ENCODE measurements around the gene KNDC1.

KNDC1 gene

GRCh38 chr10:133164816-133165555 lies 5.0 kb downstream of the KNDC1 start:
- TF ChIP-seq CTCF (IDR thresholded peaks at IDR 0.05; ENCODE audit: low read length, missing control alignments) = no peak
- no peak overlapping the region for H3K4me3 ChIP-seq (replicated peaks; ENCODE audit: low read depth, low read length)
- no peak for DNase-seq (ENCODE audit: low read depth)

- no peak for TF ChIP-seq CTCF (IDR thresholded peaks at IDR 0.05; ENCODE audit: low read length, missing control alignments)
- no peak overlapping the region for H3K4me3 ChIP-seq (replicated peaks; ENCODE audit: low read depth, low read length)
- no peak for DNase-seq (ENCODE audit: low read depth)
Measured at GRCh38 chr10:133165556-133166503, 5.8 kb downstream of the KNDC1 start.

- TF ChIP-seq CTCF (IDR thresholded peaks at IDR 0.05; ENCODE audit: low read length, missing control alignments) = no peak
- no peak overlapping the region for H3K4me3 ChIP-seq (replicated peaks; ENCODE audit: low read depth, low read length)
- DNase-seq (ENCODE audit: low read depth) = no peak
Measured at GRCh38 chr10:133166504-133166827, 6.4 kb downstream of the KNDC1 start.

- H3K4me3 ChIP-seq (replicated peaks; ENCODE audit: low read depth, low read length) = no peak overlapping the region
- no peak for DNase-seq (ENCODE audit: low read depth)
- no peak for TF ChIP-seq CTCF (IDR thresholded peaks at IDR 0.05; ENCODE audit: low read length, missing control alignments)
Measured at GRCh38 chr10:133166828-133167692, 7.0 kb downstream of the KNDC1 start.

GRCh38 chr10:133167693-133168616 lies 7.9 kb downstream of the KNDC1 start:
- H3K4me3 ChIP-seq (replicated peaks; ENCODE audit: low read depth, low read length) = no peak overlapping the region
- TF ChIP-seq CTCF (IDR thresholded peaks at IDR 0.05; ENCODE audit: low read length, missing control alignments) = no peak
- no peak for DNase-seq (ENCODE audit: low read depth)

- H3K4me3 ChIP-seq (replicated peaks; ENCODE audit: low read depth, low read length) = no peak overlapping the region
- TF ChIP-seq CTCF (IDR thresholded peaks at IDR 0.05; ENCODE audit: low read length, missing control alignments) = no peak
- DNase-seq (ENCODE audit: low read depth) = no peak
Measured at GRCh38 chr10:133168617-133169031, 8.6 kb downstream of the KNDC1 start.

All from fibroblast of pulmonary artery (primary cell).